HG02885 (cell line): ENCODE measurements around the gene IFT22.
A peak's percentile ranks its signal among the peaks of the same experiment; 100 is the strongest.
"Not testable (repeated sequence)": the region's sequence is repeated elsewhere in the genome, so short reads cannot be mapped to it uniquely, and the experiment has no call there.

Experiments used
- ATAC-seq: cut with Tn5 transposase; IDR thresholded peaks from one replicate; pipeline ENCODE4 v1.9.1; 2021; ENCODE audit warnings: mild to moderate bottlenecking; ENCODE audit not compliant: unreplicated experiment, poor library complexity

Gene IFT22

DNA sequence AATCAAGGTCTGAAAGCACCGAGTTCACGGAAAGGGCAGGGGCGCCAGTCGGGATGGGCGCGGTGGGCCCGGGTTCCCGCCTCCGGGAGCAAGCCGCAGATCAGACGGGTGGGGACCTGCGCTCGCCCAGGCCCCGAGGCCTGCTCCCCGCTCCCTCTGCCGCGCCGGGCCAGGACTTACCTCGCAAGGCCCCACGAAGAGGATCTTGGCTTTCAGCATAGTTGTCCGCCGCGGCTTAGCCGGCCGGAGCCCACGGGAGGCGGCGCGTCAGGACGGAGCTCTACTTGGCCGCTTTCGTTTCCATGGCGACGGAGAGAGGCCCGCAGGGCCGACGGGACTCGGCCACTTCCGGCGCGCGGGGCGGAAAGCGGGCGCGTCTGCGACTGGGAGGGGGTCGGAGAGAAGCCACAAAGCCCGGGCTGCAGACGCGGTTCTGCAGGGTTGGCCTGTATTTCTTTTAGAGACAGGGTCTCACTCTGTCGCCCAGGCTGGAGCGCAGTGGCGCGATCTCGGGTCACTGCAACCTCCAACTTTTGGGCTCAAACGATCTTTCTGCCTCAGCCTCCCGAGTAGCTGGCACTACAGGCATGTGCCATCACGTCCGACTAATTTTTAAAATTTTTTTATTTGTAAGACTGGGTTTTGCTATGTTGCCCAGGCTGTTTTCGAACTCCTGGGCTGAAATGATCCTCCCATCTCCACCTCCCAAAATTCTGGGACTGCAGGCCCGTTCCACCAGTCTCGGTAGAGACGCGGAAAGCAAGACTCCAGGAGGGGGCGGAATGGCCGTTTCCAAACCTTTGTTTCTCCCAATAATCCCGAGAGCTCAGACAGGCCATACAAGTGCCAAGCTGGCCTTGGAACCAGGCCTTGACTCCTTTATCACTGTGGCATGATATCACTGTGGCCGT lies at the start of gene IFT22:
IFT22 (minus strand) TSS at position 322 of the 911 bp plus-strand sequence; CDS start at position 219, 103 bp downstream.
- ATAC-seq, result peak; percentile 97

DNA sequence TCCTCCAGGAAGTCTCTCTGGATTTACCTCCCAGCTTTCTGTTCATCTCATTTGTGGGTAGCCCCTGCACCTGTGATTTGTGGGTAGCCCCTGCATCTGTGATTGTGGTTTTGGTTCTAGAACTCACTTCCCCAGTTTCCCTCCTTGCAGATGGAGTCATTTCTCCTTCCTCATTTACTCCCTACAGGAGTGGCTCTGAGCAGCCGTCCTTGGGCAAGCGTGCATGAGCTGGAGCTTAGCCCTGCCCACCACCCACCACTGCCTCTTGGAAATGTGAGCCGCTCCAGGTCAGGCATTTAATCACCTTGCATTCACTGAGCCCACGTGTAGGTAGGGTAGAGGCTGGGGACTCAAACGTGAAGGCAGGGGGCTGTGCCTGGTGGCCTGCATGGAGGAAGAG lies 49.2 kb upstream of the IFT22 start:
- ATAC-seq, result no peak

DNA sequence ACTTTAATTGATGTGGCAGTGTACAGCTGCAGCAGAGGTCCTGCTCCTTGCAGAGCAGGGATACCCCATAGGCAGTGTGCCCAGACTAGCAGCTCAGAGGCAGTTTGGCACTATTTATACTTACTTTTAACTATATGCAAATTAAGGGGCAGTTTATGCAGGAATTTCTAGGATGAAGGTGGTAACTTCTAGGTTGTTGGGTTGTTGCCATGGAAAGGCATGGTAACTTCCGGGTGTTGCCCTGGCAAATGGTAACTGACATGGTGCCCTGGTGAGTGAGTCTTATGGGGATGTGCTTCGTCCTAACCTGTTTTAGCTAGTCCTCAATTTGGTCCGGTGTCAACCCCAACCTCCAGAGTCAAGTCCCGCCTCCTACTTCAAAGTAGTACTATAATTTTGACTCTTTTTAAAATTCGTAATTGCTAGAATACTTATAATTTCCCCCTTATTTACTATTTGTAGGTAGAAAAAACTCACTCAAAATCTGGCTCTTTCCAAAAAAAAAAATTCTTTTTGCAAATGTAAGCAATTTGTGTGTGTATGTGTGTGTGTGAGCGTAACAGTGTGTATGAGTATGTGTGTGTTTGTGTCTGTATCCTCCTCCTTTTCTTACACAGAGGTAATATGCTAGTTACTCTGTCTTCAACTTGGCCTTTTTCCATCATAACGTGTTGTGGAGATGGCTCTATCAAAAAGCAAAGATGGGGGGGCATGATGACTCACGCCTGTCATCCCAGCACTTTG lies 47.0 kb upstream of the IFT22 start:
- ATAC-seq, result no peak

DNA sequence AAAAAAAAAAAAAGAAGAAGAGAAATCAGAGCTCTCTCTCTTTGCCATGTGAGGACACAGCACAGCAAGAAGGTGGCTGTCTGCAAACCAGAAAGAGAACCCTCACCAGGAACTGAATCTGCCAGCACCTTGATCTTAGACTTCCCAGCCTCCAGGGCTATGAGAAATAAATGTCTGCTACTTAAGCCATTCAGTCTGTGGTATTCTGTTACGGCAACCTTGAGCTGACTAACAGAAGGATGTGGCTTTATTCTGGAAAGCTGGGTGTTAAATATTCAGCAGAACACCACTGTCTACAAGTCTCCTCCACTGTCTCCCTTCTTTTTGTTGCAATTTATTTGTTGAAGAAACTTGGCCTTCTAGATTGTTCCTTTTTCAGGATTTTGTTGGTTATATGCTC lies 46.1 kb upstream of the IFT22 start:
- no peak for ATAC-seq

DNA sequence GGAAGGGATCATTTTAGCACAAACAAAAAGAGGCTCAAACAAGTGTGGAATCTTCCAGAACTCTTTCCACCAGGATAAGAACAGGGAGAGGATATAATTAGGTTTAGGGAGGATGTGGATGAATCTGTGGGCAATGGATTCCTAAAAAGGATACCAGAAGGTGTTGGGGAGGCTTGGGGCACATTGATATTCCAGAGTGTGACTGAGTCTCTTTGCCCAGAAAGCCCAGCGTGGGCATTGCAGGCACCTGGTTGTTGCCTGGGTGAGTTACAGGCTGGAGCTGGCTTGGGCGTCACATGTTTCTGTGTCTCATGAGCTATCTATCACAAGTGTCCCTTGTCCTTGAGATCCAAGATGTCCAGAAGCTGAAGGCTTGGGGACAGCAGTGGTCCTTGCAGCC lies 44.3 kb upstream of the IFT22 start:
- no peak for ATAC-seq

DNA sequence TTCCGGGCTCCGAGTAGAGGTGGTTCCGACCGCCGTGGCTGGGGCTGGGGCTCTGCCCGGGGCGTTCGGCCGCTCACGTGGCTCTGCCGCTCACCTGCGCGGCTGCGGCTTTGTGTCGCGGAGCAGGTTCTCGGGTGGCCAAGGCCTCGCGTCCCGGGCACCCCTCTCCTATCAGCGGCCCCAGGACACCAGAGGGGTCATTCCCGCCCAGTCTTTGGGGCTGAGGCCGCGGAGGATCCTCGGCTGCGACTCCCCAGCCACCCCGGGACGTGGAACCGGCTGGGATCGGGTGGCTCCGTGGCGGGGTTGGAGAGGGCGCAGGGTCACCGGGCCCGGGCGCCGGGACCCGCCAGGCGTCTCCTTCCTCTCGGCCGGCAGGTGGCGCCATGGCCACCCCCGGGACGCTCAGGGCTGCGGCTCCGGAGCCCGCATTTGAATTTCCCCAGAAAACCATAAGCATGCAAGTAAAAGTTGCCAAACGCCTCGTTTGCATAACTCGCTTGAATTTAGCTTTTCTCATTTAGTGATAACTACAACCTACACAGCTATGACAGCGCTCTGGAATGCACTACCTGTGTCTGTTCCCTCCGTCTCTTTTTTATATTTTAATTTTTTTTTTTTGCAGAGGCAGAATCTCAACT lies 42.2 kb upstream of the IFT22 start:
- peak; percentile 59 for ATAC-seq

DNA sequence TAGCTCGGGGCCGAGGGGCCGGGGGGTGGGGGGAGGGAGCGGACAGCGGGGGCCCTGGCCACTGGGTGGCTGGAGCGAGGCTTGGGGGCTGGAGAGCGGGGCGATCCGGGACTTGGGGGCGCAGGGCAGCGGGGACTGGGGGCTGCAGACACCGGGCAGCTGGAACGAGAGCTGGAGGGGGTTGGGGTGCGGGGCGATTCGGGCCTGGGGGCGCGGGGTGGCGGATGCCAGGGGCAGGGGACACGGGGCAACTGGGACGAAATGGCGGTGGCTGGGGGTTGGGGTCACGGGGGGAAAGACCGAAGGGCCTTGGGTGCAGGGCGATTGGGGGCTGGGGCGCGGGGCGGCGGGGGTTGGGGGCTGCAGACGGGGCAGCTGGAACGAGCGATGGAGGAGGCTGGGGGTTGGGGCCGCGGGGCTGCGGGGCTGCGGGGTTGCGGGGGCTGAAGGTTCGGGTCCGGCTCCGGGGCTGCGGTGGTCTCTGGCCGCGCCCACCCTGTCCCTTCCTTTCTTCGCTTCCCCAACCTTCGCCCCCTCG lies 41.7 kb upstream of the IFT22 start:
- ATAC-seq, result no peak

DNA sequence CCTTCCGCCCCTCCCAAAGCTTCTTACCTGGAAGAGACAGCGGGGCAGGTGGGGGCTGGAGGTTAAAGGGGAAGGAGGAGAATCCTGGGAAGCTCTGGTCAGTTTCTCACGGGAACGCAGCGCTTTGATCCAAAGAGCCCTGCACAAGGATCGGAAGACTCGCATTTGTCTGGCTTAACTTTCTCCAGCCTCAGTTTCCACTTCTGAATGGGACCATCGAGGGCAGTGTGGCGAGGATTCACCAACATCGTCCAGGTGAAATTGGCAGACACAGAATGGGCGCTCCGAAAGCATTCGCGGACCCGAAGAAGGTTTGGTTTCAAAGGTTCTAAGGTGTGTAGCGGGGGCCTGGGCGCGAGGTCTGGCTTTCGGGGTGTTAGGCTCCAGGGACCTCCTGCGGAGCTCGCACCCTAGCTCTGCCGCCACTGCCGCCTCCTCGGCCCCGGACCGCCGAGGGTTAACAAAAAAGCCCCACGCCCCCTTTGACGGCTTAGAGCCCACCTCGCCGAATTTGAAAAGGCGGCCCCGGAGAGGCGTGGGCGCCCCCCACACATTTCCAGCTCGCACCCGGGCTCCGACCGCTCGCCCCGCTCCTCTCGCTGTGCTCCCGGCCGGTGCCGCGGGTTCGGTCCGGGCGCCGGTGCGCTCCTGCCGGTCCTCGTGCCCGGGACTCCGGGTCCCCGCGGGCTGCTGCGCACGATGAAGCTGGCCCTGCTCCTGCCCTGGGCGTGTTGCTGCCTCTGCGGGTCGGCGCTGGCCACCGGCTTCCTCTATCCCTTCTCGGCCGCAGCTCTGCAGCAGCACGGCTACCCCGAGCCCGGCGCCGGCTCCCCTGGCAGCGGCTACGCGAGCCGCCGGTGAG lies 41.0 kb upstream of the IFT22 start, which contains the start of gene COL26A1:
COL26A1 (plus strand) TSS at position 542 of the 862 bp plus-strand sequence; CDS start at position 700, 158 bp downstream.
- no peak for ATAC-seq

DNA sequence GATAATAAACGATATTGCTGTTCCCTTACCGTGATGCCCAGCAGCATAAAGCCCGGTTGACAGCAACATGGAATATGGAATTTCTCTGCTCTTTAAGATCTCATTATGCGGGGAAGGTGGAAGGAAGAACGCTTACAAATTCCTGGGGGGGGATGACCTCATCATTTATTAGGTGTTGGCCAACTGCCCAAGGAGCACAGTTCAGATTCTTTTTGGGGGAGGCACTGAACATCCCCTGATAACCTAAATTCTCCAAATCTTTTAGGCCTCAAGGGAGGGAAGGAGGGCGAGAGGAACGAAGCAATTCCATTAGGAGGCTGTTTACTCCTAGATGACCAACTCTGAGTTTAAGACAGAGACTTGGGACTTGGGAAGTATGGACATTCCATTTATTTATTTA lies 35.8 kb upstream of the IFT22 start:
- ATAC-seq, result no peak

DNA sequence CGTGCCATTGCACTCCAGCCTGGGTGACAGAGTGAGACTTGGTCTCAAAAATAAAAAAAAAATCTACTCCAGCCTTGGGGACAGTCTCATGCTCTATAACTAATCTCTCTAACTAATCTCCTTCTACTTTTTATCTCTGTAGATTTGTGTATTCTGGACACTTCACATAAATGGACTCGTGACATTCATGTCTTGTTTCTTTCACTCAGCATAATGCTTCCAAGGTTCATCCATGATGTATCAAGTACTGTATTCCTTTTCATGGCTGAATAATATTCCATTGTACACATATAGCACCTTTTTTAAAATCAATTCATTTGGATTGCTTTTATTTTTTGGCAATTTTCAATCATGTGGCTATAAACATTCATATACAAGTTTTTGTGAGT lies 31.3 kb upstream of the IFT22 start:
- no peak for ATAC-seq

DNA sequence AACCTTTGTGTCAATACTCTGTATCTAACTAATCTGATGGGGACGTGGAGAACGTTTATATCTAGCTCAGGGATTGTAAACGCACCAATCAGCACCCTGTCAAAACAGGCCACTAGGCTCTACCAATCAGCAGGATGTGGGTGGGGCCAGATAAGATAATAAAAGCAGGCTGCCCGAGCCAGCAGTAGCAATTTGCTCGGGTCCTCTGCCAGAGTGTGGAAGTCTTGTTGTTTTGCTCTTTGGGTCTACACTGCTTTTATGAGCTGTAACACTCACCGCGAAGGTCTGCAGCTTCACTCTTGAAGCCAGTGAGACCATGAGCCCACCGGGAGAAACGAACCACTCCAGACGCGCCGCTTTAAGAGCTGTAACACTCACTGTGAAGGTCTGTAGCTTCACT lies 27.7 kb upstream of the IFT22 start:
- not testable (repeated sequence) for ATAC-seq

DNA sequence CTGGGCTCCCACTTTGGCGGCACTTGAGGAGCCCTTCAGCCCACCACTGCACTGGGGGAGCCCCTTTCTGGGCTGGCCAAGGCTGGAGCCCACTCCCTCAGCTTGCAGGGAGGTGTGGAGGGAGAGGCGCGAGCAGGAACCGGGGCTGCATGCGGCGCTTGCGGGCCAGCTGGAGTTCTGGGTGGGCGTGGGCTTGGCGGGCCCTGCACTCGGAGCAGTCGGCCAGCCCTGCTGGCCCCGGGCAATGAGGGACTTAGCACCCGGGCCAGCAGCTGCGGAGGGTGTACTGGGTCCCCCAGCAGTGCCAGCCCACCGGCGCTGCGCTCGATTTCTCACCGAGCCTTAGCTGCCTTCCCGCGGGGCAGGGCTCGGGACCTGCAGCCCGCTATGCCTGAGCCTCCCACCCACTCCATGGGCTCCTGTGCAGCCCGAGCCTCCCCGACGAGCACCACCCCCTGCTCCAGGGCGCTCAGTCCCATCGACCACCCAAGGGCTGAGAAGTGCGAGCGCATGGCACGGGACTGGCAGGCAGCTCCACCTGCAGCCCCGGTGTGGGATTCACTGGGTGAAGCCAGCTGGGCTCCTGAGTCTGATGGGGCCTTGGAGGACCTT lies 26.9 kb upstream of the IFT22 start:
- ATAC-seq, result not testable (repeated sequence)

DNA sequence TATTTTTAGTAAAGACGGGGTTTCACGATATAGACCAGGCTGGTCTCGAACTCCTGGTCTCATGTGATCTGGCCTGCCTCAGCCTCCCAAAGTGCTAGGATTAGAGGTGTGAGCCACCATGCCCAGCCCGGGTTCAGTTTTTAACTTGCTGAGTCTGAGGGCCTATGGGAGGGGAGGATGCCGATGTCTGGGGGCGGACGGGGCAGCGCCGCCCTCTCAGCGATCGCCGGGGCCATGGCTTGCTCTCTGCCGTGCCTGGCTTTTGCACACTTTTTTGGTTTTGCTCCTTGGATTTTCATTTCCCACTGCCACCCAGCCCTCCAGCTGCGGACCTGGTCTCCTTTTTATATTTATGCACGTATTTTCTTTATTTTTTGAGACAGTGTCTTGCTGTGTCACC lies 25.9 kb upstream of the IFT22 start:
- no peak for ATAC-seq

DNA sequence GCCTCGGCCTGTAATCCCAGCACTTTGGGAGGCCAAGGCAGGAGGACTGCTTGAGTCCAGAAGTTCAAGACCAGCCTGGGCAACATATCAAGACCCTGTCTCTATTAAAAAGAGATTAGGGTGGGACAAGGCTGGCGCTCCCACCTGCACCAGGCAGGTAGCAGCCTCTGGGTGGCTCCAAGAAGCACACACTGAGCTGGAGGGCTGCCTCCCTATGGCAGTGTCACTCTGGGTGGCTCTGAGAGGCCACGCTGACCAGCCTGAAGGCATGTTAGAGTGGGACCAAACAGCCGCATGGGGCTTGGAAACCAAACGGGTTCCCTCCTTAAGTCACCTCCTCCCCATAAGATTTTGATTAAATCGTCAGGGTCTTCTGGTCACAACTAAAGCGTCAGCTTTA lies 21.3 kb upstream of the IFT22 start:
- no peak for ATAC-seq

DNA sequence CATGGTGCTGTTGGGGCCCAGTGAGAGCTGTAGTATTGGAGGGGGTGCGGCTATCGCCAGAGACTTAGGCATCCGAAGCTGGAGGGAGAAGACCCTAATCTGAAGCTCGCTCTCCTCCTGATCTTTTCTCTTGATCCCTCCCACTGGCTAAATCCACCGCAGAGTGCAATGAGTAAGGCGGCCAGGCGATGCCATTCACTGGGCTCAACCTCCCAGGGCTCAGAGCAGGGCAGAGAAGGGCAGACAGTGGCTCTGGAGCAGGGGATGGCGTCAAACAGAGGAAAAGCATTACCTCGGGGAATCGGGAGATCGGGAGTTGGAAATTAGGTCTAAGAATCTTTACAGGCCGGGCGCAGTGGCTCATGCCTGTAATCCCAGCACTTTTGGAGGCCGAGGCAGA lies 18.8 kb upstream of the IFT22 start:
- no peak for ATAC-seq

DNA sequence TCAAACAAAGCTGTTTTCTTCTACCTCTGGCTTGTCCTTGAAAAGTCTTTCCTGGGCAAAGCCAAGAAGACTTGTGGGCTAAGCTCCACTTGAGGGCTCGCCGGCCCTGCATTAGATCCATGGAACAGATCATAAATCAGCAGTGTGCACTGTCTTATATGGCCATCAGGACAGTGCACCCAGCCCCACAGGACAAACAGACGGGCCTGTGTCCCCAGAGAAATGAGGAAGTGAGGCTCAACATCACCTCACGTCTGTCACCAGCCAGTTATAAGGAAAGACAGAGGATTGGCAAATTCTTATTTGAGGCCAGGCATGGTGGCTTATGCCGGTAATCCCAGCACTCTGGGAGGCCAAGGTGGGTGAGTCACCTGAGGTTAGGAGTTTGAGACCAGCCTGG lies 12.3 kb upstream of the IFT22 start:
- ATAC-seq, result no peak

DNA sequence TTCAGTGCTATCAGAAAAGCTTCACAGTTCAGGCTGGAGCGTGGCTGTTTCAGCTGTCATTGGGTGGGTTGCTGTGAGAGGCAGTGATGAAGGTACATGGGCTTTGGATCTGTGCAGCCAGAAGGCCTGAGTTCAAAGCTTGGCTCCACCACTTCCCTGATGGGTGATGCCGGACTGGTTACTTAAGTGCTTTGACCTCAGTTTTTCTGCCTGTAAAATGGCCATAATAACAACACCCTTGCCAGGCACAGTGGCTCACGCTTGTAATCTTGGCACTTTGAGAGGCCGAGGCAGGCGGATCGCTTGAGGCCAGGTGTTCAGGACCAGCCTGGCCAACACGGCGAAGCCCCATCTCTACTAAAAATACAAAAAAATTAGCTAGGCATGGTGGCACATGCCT lies 10.4 kb upstream of the IFT22 start:
- no peak for ATAC-seq

DNA sequence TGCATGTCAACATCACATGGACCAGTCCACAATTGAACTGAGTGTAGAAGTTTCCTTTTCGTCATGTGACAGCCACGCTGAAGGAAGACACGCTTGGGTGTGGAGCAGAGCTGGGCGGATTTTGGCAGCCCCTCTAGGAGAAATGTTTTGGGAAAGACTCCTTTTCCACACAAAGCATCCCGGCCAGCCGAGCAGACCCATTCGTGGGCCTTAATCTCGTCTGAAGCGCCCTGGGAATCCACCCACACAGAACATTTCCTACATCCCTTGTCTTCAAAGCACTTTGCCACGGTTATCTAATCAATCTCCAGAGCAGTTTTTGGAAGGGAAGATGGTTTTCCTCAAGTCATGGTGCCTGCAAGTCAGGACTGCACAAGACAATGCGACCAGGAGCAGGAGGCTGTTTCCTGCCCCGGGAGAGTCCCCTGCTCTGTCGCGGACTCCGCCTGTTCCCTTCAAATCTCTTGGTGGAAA lies 8.4 kb upstream of the IFT22 start:
- ATAC-seq, result no peak

DNA sequence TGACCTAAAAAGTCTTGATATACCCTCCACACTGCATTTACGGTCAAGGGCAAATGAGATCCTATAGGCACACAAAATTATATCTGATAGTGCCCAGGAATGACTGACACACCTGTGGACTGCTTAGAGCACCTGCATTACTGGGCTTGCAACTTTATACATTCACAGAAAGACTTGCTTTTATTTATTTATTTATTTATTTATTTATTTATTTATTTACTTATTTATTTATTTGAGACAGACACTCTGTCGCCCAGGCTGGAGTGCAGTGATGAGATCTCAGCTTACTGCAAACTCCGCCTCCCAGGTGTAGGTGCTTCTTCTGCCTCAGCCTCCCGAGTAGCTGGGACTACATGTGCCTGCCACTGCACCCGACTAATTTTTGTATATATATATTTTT lies 6.5 kb upstream of the IFT22 start:
- no peak for ATAC-seq
